Inferior parietal cortex (tissue), 1 donor: ENCODE results near the gene LMO3.
"Not testable (repeated sequence)": the region's sequence is repeated elsewhere in the genome, so short reads cannot be mapped to it uniquely, and the experiment has no call there.

Experiments used
- DNase-seq: peaks from one replicate; pipeline ENCODE4 v3.0.0-alpha.2; 2016; ENCODE audit errors: extremely low spot score

The LMO3 gene

GRCh38 chr12:16545836-16546235, 60.1 kb downstream of the LMO3 start:
- no peak for DNase-seq

GRCh38 chr12:16542586-16542985, 63.4 kb downstream of the LMO3 start:
- no peak for DNase-seq

DNA sequence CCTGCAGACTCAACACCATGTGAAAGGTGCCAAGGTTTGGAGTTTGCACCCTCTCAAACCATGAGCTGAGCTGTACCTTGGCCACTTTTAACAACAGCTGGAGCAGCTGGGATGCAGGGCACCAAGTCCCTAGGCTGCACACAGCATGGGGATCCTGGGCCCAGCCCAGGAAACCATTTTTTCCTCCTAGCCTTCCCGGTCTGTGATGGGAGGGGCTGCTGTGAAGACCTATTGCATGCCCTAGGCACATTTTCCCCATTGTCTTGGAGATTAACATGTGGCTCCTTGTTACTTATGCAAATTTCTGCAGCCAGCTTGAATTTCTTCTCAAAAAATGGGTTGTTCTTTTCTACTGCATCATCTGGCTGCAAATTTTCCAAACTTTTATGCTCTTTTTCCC, 68.3 kb downstream of the LMO3 start:
- DNase-seq: not testable (repeated sequence)

- DNase-seq: no peak
Measured at GRCh38 chr12:16531621-16532020, 74.3 kb downstream of the LMO3 start.

GRCh38 chr12:16530268-16530850, 75.6 kb downstream of the LMO3 start:
- no peak for DNase-seq

DNA sequence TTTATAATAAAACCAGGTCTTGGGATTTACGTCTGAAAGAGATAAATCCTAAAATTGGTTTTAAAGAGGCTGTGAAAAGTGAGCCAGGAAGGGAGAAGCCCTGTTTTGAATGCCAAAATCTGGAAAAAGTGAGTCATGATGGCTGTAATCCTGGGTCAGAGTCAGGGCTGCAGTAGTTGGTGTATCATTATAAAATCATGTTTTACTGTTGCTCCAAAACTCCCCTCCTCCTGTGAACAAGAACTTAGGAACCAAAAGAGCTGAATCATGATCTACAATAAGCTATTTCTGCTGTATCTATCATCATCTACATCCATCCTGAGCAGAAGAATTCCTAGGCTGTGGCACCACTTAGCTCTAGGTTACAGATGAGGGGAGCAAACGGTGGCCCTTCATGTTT, 79.3 kb downstream of the LMO3 start:
- no peak for DNase-seq

GRCh38 chr12:16524378-16524777, 81.6 kb downstream of the LMO3 start:
- no peak for DNase-seq

DNA sequence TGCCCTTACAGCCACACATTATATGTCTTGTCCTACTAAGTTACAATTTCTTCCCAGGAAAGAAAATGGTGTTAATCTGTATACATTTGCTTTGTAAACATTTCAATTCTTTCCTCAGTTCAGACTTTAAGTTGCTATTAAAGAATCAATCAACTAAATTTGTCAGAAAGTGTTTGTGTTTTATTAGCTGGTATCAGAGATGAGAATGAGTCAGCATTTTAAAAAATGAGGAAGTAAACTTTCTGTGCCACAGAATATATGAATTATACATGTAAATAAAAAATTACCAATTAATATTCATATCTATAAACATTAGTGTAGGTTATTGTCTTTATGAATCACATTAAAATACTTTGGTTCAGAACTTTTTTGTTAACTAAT, 82.0 kb downstream of the LMO3 start:
- no peak for DNase-seq

- peak; percentile 32 for DNase-seq
Measured at GRCh38 chr12:16523284-16523950, 82.5 kb downstream of the LMO3 start.

DNA sequence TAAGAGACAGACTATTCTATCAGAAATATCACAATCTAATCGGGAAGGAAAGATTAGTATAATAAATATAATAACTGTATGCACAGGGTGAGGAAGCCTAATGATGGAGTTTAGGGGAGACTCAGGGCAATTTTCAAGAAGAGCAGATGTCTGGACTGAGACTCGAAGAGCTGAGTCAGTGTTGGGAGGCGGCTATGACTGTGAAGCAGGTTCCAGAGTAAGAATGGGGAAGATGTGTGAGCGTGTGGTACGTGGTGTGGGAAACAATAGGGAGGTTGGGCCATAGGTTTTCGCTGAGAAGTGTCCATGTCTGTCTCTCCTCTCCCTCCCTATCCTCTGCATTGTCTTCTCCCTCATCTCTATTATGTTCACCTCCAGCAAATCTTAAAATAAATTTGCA, 85.6 kb downstream of the LMO3 start:
- DNase-seq: no peak

DNA sequence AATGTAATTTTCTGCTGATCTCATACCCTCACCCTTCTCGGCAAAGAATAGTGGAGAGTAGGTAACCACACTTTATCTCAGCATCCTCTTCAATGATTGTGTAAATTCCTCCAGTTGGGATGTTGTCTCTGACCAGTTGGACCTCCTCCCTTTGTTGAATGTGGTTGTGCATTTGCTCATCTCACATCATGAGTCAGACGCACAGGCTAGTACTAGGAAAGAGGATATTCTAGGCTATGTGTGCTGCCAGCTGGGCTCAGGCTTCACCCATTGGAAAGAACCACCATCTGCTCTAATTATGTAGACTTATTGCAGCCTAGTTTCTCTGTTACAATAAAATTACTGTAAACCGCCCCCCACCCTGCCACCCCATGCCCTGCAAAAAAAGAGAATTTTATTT, 90.3 kb downstream of the LMO3 start:
- DNase-seq: no peak

DNA sequence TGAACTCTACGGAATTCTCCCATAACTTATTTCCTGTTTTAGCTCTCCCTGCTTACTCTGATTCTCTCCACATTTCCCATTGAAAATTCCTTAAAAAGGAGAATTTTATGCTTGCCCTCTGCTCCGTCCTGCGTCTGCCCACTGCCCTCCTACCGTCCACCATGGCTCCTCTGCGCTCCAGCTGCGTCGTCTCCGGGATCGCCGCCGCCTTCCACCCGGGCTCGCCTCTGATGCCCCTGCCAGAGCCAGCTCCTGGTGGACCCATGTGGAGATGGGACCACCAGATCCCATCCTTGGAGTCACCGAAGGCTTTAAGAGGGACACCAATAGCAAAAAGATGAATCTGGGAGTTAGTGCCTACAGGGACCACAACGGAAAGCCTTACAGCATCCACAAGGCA, 92.7 kb downstream of the LMO3 start:
- DNase-seq: no peak

DNA sequence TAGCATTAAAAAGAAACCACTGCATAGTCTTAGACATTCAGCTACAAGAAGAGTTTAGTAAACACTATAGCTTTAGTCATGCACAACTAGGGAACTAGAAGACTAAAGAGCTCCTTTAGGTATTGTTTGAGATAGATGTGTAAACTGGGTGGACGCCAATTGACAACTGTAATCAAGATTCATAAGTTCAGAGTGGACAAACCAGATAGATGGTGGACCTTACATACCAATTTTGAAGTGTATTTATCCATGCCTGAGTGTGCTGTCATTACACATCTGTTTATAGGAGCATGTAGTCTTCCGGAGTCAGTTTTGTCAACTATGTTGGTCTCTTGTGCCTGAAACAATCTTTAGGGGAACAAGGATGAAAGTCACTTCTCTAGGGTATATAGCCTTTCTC, 96.6 kb downstream of the LMO3 start:
- no peak for DNase-seq

DNA sequence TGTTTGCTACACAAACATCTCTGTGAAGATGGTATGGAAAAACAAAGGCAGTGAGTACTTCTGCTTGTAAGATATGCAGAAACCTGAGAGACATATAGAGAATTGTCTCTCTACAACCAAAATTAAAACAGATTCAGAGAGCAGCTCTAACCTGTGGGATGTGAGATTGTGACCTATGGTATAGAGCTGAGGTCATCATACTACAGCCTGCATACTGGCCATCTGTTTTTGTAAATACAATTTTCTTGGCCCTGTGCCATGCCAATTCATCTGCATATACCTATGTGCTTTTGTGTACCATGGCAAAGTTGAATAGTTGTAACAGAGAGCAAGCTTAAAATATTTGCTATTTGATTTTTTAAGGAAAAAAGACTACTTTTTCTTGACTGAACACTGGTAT, 99.6 kb downstream of the LMO3 start:
- DNase-seq: no peak

- DNase-seq: no peak
Measured at GRCh38 chr12:16504200-16504599, 101.8 kb downstream of the LMO3 start.

DNA sequence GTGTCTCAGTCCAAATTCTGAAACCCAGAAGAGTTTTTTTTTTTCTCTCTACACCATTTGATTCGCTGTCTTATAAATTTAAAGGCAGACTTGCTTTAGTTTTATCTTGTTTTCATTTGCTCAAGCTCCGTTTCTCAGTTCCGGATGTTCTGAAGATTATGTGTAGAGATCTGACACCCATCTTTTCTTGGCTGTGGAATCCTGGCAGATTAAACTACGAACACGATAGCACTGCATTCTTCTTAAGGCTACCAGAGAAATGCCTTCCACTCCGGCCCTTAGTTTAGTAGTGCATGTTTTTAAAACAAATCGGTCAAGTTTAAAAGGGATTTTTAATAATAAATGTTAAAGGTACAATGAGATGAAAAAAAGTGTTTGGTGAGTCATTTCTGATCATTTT, 106.4 kb downstream of the LMO3 start:
- no peak for DNase-seq
